Type B pancreatic cell (in vitro differentiated cells): ENCODE results near the gene CSRP3. TPM values are rescaled to one million over a fixed set of nuclear protein-coding genes. Genes with fewer than 3 reads are reported as not detected.

Experiments used
- DNase-seq: peaks from one replicate; pipeline ENCODE4 v3.0.0; 2021; ENCODE audit warnings: mixed read lengths; ENCODE audit not compliant: unreplicated experiment; ENCODE audit errors: extremely low spot score
- H3K27ac Mint-ChIP-seq: 2 replicates; pipeline ENCODE4 v1.8.0; 2021; ENCODE audit warnings: mild to moderate bottlenecking, mixed read lengths
- H3K27me3 Mint-ChIP-seq: 2 replicates; pipeline ENCODE4 v1.8.0; 2021; ENCODE audit warnings: mixed read lengths
- H3K36me3 Mint-ChIP-seq: 2 replicates; pipeline ENCODE4 v1.8.0; 2021; ENCODE audit warnings: mixed read lengths
- H3K4me1 Mint-ChIP-seq: one replicate; pipeline ENCODE4 v1.8.0; 2021; ENCODE audit warnings: mixed read lengths; ENCODE audit not compliant: unreplicated experiment
- H3K4me3 Mint-ChIP-seq: 2 replicates; pipeline ENCODE4 v1.8.0; 2021; ENCODE audit warnings: mild to moderate bottlenecking, mixed read lengths
- H3K9me3 Mint-ChIP-seq: 2 replicates; pipeline ENCODE4 v1.8.0; 2021; ENCODE audit warnings: mixed read lengths
- total RNA-seq: library from RNA; stranded (reverse); gene quantifications from 2 replicates; pipeline ENCODE4 v1.2.1, GENCODE V29; 2021; ENCODE audit warnings: low replicate concordance
- TF ChIP-seq, protein P1 (sequence below): fragments of 200-600 bp; sonication (generic); conservative IDR thresholded peaks from 2 replicates; pipeline ENCODE4 v1.5.0; 2021; ENCODE audit warnings: antibody characterized with exemption, mild to moderate bottlenecking

CSRP3 gene
- total RNA-seq, 1 donor from 2014 or later, result not detected

- H3K27me3 Mint-ChIP-seq, result no peaks in the 10 kb centered on the region
- peaks cover 5% of the 10 kb centered on the region for H3K9me3 Mint-ChIP-seq
- H3K4me1 Mint-ChIP-seq, result no peaks in the 10 kb centered on the region
- H3K36me3 Mint-ChIP-seq, result peaks cover 21% of the 10 kb centered on the region
- H3K4me3 Mint-ChIP-seq, result no peak overlapping the region
- no peak for DNase-seq
- TF ChIP-seq, protein P1, sequence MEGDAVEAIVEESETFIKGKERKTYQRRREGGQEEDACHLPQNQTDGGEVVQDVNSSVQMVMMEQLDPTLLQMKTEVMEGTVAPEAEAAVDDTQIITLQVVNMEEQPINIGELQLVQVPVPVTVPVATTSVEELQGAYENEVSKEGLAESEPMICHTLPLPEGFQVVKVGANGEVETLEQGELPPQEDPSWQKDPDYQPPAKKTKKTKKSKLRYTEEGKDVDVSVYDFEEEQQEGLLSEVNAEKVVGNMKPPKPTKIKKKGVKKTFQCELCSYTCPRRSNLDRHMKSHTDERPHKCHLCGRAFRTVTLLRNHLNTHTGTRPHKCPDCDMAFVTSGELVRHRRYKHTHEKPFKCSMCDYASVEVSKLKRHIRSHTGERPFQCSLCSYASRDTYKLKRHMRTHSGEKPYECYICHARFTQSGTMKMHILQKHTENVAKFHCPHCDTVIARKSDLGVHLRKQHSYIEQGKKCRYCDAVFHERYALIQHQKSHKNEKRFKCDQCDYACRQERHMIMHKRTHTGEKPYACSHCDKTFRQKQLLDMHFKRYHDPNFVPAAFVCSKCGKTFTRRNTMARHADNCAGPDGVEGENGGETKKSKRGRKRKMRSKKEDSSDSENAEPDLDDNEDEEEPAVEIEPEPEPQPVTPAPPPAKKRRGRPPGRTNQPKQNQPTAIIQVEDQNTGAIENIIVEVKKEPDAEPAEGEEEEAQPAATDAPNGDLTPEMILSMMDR, result no peak
- no peak overlapping the region for H3K27ac Mint-ChIP-seq
Observed at GRCh38 chr11:19225123-19225522, 23.3 kb upstream of the CSRP3 start.

GRCh38 chr11:19220903-19221724 is 19.3 kb upstream of the CSRP3 start:
- TF ChIP-seq, protein P1, result no peak
- Mint-ChIP-seq H3K27ac (no peak overlapping the region), H3K27me3 (peaks cover 15% of the 10 kb centered on the region), H3K4me1 (no peaks in the 10 kb centered on the region), H3K36me3 (peaks cover 12% of the 10 kb centered on the region), H3K4me3 (no peak overlapping the region), H3K9me3 (peaks cover 5% of the 10 kb centered on the region)
- DNase-seq, result no peak

DNA sequence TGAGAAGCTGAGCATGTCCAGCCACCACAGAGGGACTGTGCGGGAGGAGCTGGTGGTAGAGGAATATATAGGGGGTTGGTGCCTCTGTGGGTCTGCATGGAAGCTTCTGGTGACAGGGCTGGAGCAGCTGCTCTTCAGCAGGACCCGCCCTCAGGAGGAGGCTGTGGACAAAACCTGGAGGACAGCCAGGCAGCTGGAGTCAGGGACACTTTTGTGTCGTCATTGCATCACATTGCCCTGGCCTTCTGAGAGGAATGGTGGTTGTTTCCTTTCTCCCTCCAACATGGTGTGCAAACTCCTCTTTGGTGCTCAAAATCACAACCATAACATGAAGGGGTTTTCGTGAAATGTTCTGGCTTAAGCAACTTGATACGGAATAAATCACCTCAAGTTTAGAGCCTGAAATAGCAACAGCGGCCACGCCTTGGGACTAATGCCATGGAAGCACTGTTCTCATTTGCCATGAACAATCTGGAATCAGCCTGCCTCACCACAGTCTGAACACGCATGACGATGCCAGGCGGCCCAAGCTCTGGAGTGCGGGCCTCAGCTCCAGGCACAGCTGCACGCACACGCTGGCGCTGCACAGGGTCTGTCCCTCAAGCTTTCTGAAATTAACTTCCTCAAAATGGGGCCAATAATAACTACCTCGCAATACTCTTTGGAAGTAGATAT is 17.1 kb upstream of the CSRP3 start:
- Mint-ChIP-seq H3K4me3 (no peak overlapping the region), H3K36me3 (no peaks in the 10 kb centered on the region), H3K9me3 (peaks cover 5% of the 10 kb centered on the region), H3K27ac (no peak overlapping the region), H3K4me1 (no peaks in the 10 kb centered on the region), H3K27me3 (peaks cover 27% of the 10 kb centered on the region)
- DNase-seq, result no peak
- TF ChIP-seq, protein P1, result no peak

DNA sequence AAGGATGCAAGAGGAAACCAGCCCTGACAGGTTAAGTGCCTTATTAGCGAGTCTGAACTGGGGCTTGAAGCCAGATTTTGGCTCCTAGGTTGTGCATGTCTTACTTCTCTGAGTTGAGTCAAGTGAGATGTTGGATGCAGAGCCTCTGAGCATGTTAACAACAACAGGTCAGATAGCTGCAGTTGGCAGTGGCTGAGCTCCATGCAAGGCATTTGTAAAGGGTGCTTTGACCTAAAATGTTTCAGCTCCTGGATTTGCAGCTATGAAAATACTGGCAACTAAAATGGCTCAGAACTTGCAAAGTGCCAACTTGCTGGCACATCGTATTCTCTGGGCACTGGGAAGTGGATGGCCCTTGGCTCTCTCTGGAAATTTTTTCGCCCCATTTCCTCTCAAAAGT is 16.4 kb upstream of the CSRP3 start:
- DNase-seq, result no peak
- H3K9me3 Mint-ChIP-seq, result peaks cover 5% of the 10 kb centered on the region
- H3K27me3 Mint-ChIP-seq, result peaks cover 32% of the 10 kb centered on the region
- H3K36me3 Mint-ChIP-seq, result no peaks in the 10 kb centered on the region
- TF ChIP-seq, protein P1, result no peak
- H3K4me3 Mint-ChIP-seq, result no peak overlapping the region
- H3K4me1 Mint-ChIP-seq, result no peaks in the 10 kb centered on the region
- no peak overlapping the region for H3K27ac Mint-ChIP-seq

- Mint-ChIP-seq H3K4me1 (no peaks in the 10 kb centered on the region), H3K9me3 (no peaks in the 10 kb centered on the region), H3K27ac (no peak overlapping the region), H3K36me3 (no peaks in the 10 kb centered on the region), H3K27me3 (peaks cover 34% of the 10 kb centered on the region), H3K4me3 (no peak overlapping the region)
- TF ChIP-seq, protein P1, result no peak
- DNase-seq, result no peak
Observed at GRCh38 chr11:19216709-19217374, 15.1 kb upstream of the CSRP3 start.
